ENCODE data around the gene C12orf60.

C12orf60 gene

GRCh38 chr12:14871886-14872285 is 68.4 kb downstream of the C12orf60 start:
- no peak for DNase-seq (ENCODE audit: low read depth in 1 of 2, low spot score in 1 of 2)

GRCh38 chr12:14873440-14874185 is 70.1 kb downstream of the C12orf60 start:
- no peak for DNase-seq (ENCODE audit: low read depth in 1 of 2, low spot score in 1 of 2)

Measured in activated T-helper 1 cell treated with anti-CD3 and anti-CD28 coated beads, Interleukin-2, amount 50 U/mL, for 16 hours (primary cell).